HG03039 (cell line): ENCODE results near the gene CILP2.

Experiments used
- ATAC-seq: cut with Tn5 transposase; IDR thresholded peaks from one replicate; pipeline ENCODE4 v1.9.1; 2021; ENCODE audit warnings: mild to moderate bottlenecking, moderate library complexity; ENCODE audit not compliant: unreplicated experiment

CILP2 gene

GRCh38 chr19:19562665-19563347 is 24.7 kb downstream of the CILP2 start:
- ATAC-seq: no peak

GRCh38 chr19:19563348-19563848 is 25.3 kb downstream of the CILP2 start:
- no peak for ATAC-seq

- ATAC-seq: no peak
Observed at GRCh38 chr19:19566306-19566705, 28.2 kb downstream of the CILP2 start.

- ATAC-seq: no peak
Observed at GRCh38 chr19:19567391-19567790, 29.3 kb downstream of the CILP2 start.

- no peak for ATAC-seq
Observed at GRCh38 chr19:19568802-19569756, 31.0 kb downstream of the CILP2 start.

- no peak for ATAC-seq
Observed at GRCh38 chr19:19570571-19570970, 32.5 kb downstream of the CILP2 start.

- no peak for ATAC-seq
Observed at GRCh38 chr19:19571071-19571786, 33.2 kb downstream of the CILP2 start.

GRCh38 chr19:19575411-19575810 is 37.3 kb downstream of the CILP2 start:
- no peak for ATAC-seq

GRCh38 chr19:19578252-19578651 is 40.2 kb downstream of the CILP2 start:
- no peak for ATAC-seq

- no peak for ATAC-seq
Observed at GRCh38 chr19:19579533-19580361, 41.7 kb downstream of the CILP2 start.

GRCh38 chr19:19580418-19580817 is 42.4 kb downstream of the CILP2 start:
- ATAC-seq: no peak

GRCh38 chr19:19581391-19581790 is 43.3 kb downstream of the CILP2 start:
- no peak for ATAC-seq

- no peak for ATAC-seq
Observed at GRCh38 chr19:19582471-19582870, 44.4 kb downstream of the CILP2 start.

GRCh38 chr19:19584356-19584755 is 46.3 kb downstream of the CILP2 start:
- ATAC-seq: no peak

- no peak for ATAC-seq
Observed at GRCh38 chr19:19587771-19588170, 49.7 kb downstream of the CILP2 start.

GRCh38 chr19:19588546-19588945 is 50.5 kb downstream of the CILP2 start:
- ATAC-seq: no peak

GRCh38 chr19:19591133-19591825 is 53.2 kb downstream of the CILP2 start:
- peak; percentile 46 for ATAC-seq

GRCh38 chr19:19592690-19593089 is 54.6 kb downstream of the CILP2 start:
- ATAC-seq: no peak

GRCh38 chr19:19594381-19594780 is 56.3 kb downstream of the CILP2 start:
- ATAC-seq: no peak
